MM.1S (cell line): ENCODE data around the gene ARHGEF40.
A peak's percentile ranks its signal among the peaks of the same experiment; 100 is the strongest.

Source experiments
- DNase-seq: peaks from one replicate; pipeline ENCODE4 v3.0.0-alpha.2; 2015
- H2AFZ ChIP-seq: fragments of 300-600 bp; sonication (generic); 2 replicates; pipeline ENCODE4 v1.6.0; 2016; ENCODE audit warnings: antibody characterized with exemption, low read length
- H3F3A ChIP-seq: fragments of 300-600 bp; sonication (generic); 2 replicates; pipeline ENCODE4 v1.6.1; 2016; ENCODE audit warnings: mild to moderate bottlenecking, antibody characterized with exemption, low read length, moderate library complexity, mixed read lengths; ENCODE audit not compliant: insufficient read depth
- H3K27ac ChIP-seq: fragments of 300-600 bp; sonication (generic); 2 replicates; pipeline ENCODE4 v1.5.1; 2016; ENCODE audit warnings: mild to moderate bottlenecking, low read length
- H3K27me3 ChIP-seq: fragments of 300-600 bp; sonication (generic); replicated peaks from 2 replicates; pipeline ENCODE4 v1.6.0; 2016; ENCODE audit warnings: low read length; ENCODE audit not compliant: insufficient read depth
- H3K36me3 ChIP-seq: fragments of 300-600 bp; sonication (generic); replicated peaks from 2 replicates; pipeline ENCODE4 v1.6.1; 2016; ENCODE audit warnings: mild to moderate bottlenecking, low read length, mixed read lengths; ENCODE audit not compliant: insufficient read depth
- H3K4me1 ChIP-seq: fragments of 300-600 bp; sonication (generic); 2 replicates; pipeline ENCODE4 v1.6.1; 2016; ENCODE audit warnings: low read length, mixed read lengths
- H3K4me2 ChIP-seq: fragments of 300-600 bp; sonication (generic); 2 replicates; pipeline ENCODE4 v1.6.0; 2016; ENCODE audit warnings: low read depth, low read length
- H3K4me3 ChIP-seq: fragments of 300-600 bp; sonication (generic); 2 replicates; pipeline ENCODE4 v1.5.1; 2016; ENCODE audit warnings: low read length, mixed read lengths
- H3K79me2 ChIP-seq: fragments of 300-600 bp; sonication (generic); 2 replicates; pipeline ENCODE4 v1.6.1; 2016; ENCODE audit warnings: mixed run types, low read length, mixed read lengths
- H3K9ac ChIP-seq: fragments of 300-600 bp; sonication (generic); 2 replicates; pipeline ENCODE4 v1.6.1; 2016; ENCODE audit warnings: low read length, mixed read lengths
- H3K9me2 ChIP-seq: fragments of 300-600 bp; sonication (generic); replicated peaks from 2 replicates; pipeline ENCODE4 v1.6.1; 2016; ENCODE audit warnings: mild to moderate bottlenecking, low read length, mixed read lengths; ENCODE audit not compliant: insufficient read depth
- H3K9me3 ChIP-seq: fragments of 300-600 bp; sonication (generic); replicated peaks from 2 replicates; pipeline ENCODE4 v1.6.1; 2016; ENCODE audit warnings: mild to moderate bottlenecking, low read length, mixed read lengths; ENCODE audit not compliant: insufficient read depth
- H4K20me1 ChIP-seq: fragments of 300-600 bp; sonication (generic); 2 replicates; pipeline ENCODE4 v1.6.1; 2016; ENCODE audit warnings: mild to moderate bottlenecking, low read length, moderate library complexity, mixed read lengths; ENCODE audit not compliant: insufficient read depth
- CTCF ChIP-seq: fragments of 300-600 bp; sonication (generic); IDR thresholded peaks from 2 replicates; pipeline ENCODE4 v1.5.1; 2016; ENCODE audit warnings: antibody characterized with exemption, low read length, mixed read lengths
- EZH2 ChIP-seq: fragments of 300-600 bp; sonication (generic); optimal IDR thresholded peaks from 2 replicates; pipeline ENCODE3; 2017; ENCODE audit warnings: low read depth, mild to moderate bottlenecking, antibody characterized with exemption, low read length, mixed read lengths
- EZH2phosphoT487 ChIP-seq: fragments of 300-600 bp; sonication (generic); IDR thresholded peaks from 2 replicates; pipeline ENCODE4 v1.6.1; 2018; ENCODE audit warnings: antibody characterized with exemption, low read length

The ARHGEF40 gene

GRCh38 chr14:21105095-21105494 lies 35.0 kb downstream of the ARHGEF40 start:
- Histone ChIP-seq H3K36me3 (no peaks in the 10 kb centered on the region), H3K27ac (peak overlapping the region; percentile 95; the same call in 1 of the 2 replicates), H3K4me1 (peaks cover 41% of the 10 kb centered on the region), H3K4me3 (no peak overlapping the region), H3K79me2 (no peaks in the 10 kb centered on the region), H3K9me2 (no peaks in the 10 kb centered on the region), H3K9ac (peak overlapping the region; percentile 97; the same call in 1 of the 2 replicates), H2AFZ (no peak overlapping the region), H3K27me3 (no peaks in the 10 kb centered on the region), H3K9me3 (no peaks in the 10 kb centered on the region), H3F3A (peaks cover 18% of the 10 kb centered on the region), H3K4me2 (peak overlapping the region; percentile 89), H4K20me1 (no peaks in the 10 kb centered on the region)
- TF ChIP-seq EZH2: no peak
- no peak for TF ChIP-seq CTCF
- no peak for TF ChIP-seq EZH2phosphoT487
- DNase-seq: no peak

GRCh38 chr14:21106176-21106497 lies 36.0 kb downstream of the ARHGEF40 start:
- Histone ChIP-seq H3K4me1 (peaks cover 43% of the 10 kb centered on the region), H3K27ac (peak overlapping the region; percentile 56; the same call in 1 of the 2 replicates), H3K36me3 (no peaks in the 10 kb centered on the region), H3K27me3 (no peaks in the 10 kb centered on the region), H3K4me3 (no peak overlapping the region), H3K9me3 (no peaks in the 10 kb centered on the region), H2AFZ (0 out of 2 replicates have a peak overlapping the region, but pooled peaks have one; percentile 52), H3K79me2 (no peaks in the 10 kb centered on the region), H3K4me2 (peak overlapping the region; percentile 31), H3K9ac (no peak overlapping the region), H3K9me2 (no peaks in the 10 kb centered on the region), H4K20me1 (no peaks in the 10 kb centered on the region), H3F3A (peaks cover 18% of the 10 kb centered on the region)
- no peak for TF ChIP-seq EZH2phosphoT487
- no peak for TF ChIP-seq EZH2
- no peak for TF ChIP-seq CTCF
- no peak for DNase-seq

- H3K27ac ChIP-seq: peak overlapping the region; percentile 56; the same call in 1 of the 2 replicates
- H3K36me3 ChIP-seq: no peaks in the 10 kb centered on the region
- H3K4me2 ChIP-seq: peak overlapping the region; percentile 31
- no peaks in the 10 kb centered on the region for H4K20me1 ChIP-seq
- no peaks in the 10 kb centered on the region for H3K27me3 ChIP-seq
- H3K4me3 ChIP-seq: no peak overlapping the region
- no peaks in the 10 kb centered on the region for H3K9me2 ChIP-seq
- H3F3A ChIP-seq: peaks cover 18% of the 10 kb centered on the region
- H3K9ac ChIP-seq: no peak overlapping the region; the same call in 1 of the 2 replicates
- H3K4me1 ChIP-seq: peaks cover 43% of the 10 kb centered on the region
- no peaks in the 10 kb centered on the region for H3K9me3 ChIP-seq
- no peaks in the 10 kb centered on the region for H3K79me2 ChIP-seq
- peak overlapping the region; percentile 52 for H2AFZ ChIP-seq
- peak; percentile 61 for DNase-seq
- TF ChIP-seq CTCF (peak; percentile 74), EZH2phosphoT487 (no peak), EZH2 (no peak)
Observed at GRCh38 chr14:21106498-21107282, 36.6 kb downstream of the ARHGEF40 start.
